Measurements from ENCODE around the gene NTHL1. TPM values are rescaled to one million over a fixed set of nuclear protein-coding genes. Genes with fewer than 3 reads are reported as not detected.

NTHL1 gene
- polyA plus RNA-seq, 3 donors = 9.2 to 22.4 (median 9.6) TPM

- no peak overlapping the region for H3K4me3 Mint-ChIP-seq
- Histone ChIP-seq H3K4me1 (ENCODE audit: control insufficient read depth in 1 of 2, insufficient read depth in 2 of 2, low read length in 2 of 2) (no peaks in the 10 kb centered on the region), H3K27me3 (ENCODE audit: control insufficient read depth in 2 of 2, insufficient read depth in 2 of 2, low read length in 2 of 2) (no peaks in the 10 kb centered on the region), H3K4me2 (replicated peaks; ENCODE audit: extremely low read depth, low read length, poor library complexity, severe bottlenecking) (no peak overlapping the region), H3K4me3 (replicated peaks in 1 of 3; ENCODE audit: low read depth in 2 of 3, low read length in 3 of 3) (no peak overlapping the region), H3K9ac (ENCODE audit: insufficient read depth, low read length, poor library complexity, severe bottlenecking) (no peak overlapping the region), H4K20me1 (ENCODE audit: insufficient read depth, low read length) (no peaks in the 10 kb centered on the region), H3K9me3 (replicated peaks in 1 of 2; ENCODE audit: control insufficient read depth in 1 of 2, insufficient read depth in 1 of 2, low read length in 2 of 2) (no peaks in the 10 kb centered on the region), H2AFZ (ENCODE audit: insufficient read depth, low read depth, low read length, poor library complexity, severe bottlenecking) (no peak overlapping the region), H3K27ac (ENCODE audit: low read depth in 1 of 2, low read length in 2 of 2) (no peak overlapping the region), H3K79me2 (ENCODE audit: insufficient read depth, low read length) (no peaks in the 10 kb centered on the region), H3K36me3 (replicated peaks in 1 of 2; ENCODE audit: control insufficient read depth in 1 of 2, insufficient read depth in 2 of 2, low read length in 2 of 2) (peaks cover 32 to 35% of the 10 kb centered on the region in 2 donors)
- H3K27ac Mint-ChIP-seq = no peak overlapping the region
- no peaks in the 10 kb centered on the region for H3K4me1 Mint-ChIP-seq
- H3K27me3 Mint-ChIP-seq (ENCODE audit: low read depth in 3 of 3) = no peaks in the 10 kb centered on the region
- peaks cover 19 to 55% of the 10 kb centered on the region in 2 donors for H3K36me3 Mint-ChIP-seq
- H3K9me3 Mint-ChIP-seq = peaks cover 0 to 2% (median 0%) of the 10 kb centered on the region in 7 donors
- no peak for DNase-seq
- 96% methylated on average over 10 of the region's 15 CpGs for WGBS (ENCODE audit: insufficient coverage)
- TF ChIP-seq CTCF (IDR thresholded peaks at IDR 0.05) = no peak
- intact Hi-C loops (cut with micrococcal nuclease) = no loop called here
Observed at GRCh38 chr16:2093793-2094192, 46.2 kb upstream of the NTHL1 start.

- Histone ChIP-seq H3K27me3 (ENCODE audit: control insufficient read depth in 2 of 2, insufficient read depth in 2 of 2, low read length in 2 of 2) (no peaks in the 10 kb centered on the region), H3K27ac (ENCODE audit: low read depth in 1 of 2, low read length in 2 of 2) (no peak overlapping the region), H3K36me3 (replicated peaks in 1 of 2; ENCODE audit: control insufficient read depth in 1 of 2, insufficient read depth in 2 of 2, low read length in 2 of 2) (peaks cover 42 to 44% of the 10 kb centered on the region in 2 donors), H3K9me3 (replicated peaks in 1 of 2; ENCODE audit: control insufficient read depth in 1 of 2, insufficient read depth in 1 of 2, low read length in 2 of 2) (no peaks in the 10 kb centered on the region), H4K20me1 (ENCODE audit: insufficient read depth, low read length) (no peaks in the 10 kb centered on the region), H3K79me2 (ENCODE audit: insufficient read depth, low read length) (no peaks in the 10 kb centered on the region), H3K4me2 (replicated peaks; ENCODE audit: extremely low read depth, low read length, poor library complexity, severe bottlenecking) (no peak overlapping the region), H2AFZ (ENCODE audit: insufficient read depth, low read depth, low read length, poor library complexity, severe bottlenecking) (no peak overlapping the region), H3K9ac (ENCODE audit: insufficient read depth, low read length, poor library complexity, severe bottlenecking) (no peak overlapping the region), H3K4me3 (replicated peaks in 1 of 3; ENCODE audit: low read depth in 2 of 3, low read length in 3 of 3) (no peak overlapping the region), H3K4me1 (ENCODE audit: control insufficient read depth in 1 of 2, insufficient read depth in 2 of 2, low read length in 2 of 2) (no peaks in the 10 kb centered on the region)
- no peaks in the 10 kb centered on the region for H3K4me1 Mint-ChIP-seq
- 97% methylated on average over 12 of the region's 13 CpGs for WGBS (ENCODE audit: insufficient coverage)
- no peak overlapping the region for H3K27ac Mint-ChIP-seq
- intact Hi-C loops (cut with micrococcal nuclease) = no loop called here
- peaks cover 24 to 64% of the 10 kb centered on the region in 2 donors for H3K36me3 Mint-ChIP-seq
- no peaks in the 10 kb centered on the region for H3K27me3 Mint-ChIP-seq (ENCODE audit: low read depth in 3 of 3)
- TF ChIP-seq CTCF (IDR thresholded peaks at IDR 0.05) = no peak
- no peak overlapping the region for H3K4me3 Mint-ChIP-seq
- H3K9me3 Mint-ChIP-seq = peaks cover 0 to 2% (median 0%) of the 10 kb centered on the region in 7 donors
- DNase-seq = no peak
Observed at GRCh38 chr16:2092866-2093265, 45.2 kb upstream of the NTHL1 start.
